Right lobe of liver (tissue), 4 donors: ENCODE results near the gene CACHD1.

Experiments used
- POLR2A ChIP-seq: fragments of 450-650 bp; IDR thresholded peaks from one replicate; pipeline ENCODE4 v1.6.1; 2017; ENCODE audit warnings: antibody characterized with exemption, mild to moderate bottlenecking
- TF ChIP-seq, protein P1 (sequence below), 4 donors: fragments of 200-600 bp in 3 of 4; fragments of 450-650 bp in 1 of 4; IDR thresholded peaks; one replicate each; pipeline versions ENCODE4 v1.5.1 to v1.8.0; 2016 to 2022; ENCODE audit warnings: antibody characterized with exemption in 4 of 4, mild to moderate bottlenecking in 2 of 4
- donor health status: DM: no; HTN: no; CAD: no.
- donor health status: DM: no; HTN: no; CAD: no.
- donor health status: DM: no; HTN: yes; CAD: no.

DNA sequence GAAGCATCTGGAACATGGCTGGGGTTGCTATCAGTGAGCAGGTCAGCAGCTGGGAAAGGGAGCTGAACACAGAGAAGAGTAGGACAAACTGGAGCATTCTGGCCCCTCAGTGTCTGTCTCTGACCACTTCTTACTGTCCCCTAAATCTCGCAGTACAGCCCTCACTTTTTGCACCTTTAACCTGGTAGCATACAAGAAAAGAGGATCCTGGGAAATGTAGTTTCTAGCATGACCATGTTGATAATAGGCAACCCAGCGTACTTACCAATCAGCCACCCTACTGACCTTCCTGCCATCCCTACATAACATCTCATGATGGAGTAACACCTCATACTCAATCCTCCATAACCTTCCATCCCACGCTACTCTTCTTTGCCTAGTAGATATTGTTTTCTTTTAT is 175.8 kb downstream of the CACHD1 start:
- TF ChIP-seq POLR2A, result no peak
- TF ChIP-seq, protein P1, sequence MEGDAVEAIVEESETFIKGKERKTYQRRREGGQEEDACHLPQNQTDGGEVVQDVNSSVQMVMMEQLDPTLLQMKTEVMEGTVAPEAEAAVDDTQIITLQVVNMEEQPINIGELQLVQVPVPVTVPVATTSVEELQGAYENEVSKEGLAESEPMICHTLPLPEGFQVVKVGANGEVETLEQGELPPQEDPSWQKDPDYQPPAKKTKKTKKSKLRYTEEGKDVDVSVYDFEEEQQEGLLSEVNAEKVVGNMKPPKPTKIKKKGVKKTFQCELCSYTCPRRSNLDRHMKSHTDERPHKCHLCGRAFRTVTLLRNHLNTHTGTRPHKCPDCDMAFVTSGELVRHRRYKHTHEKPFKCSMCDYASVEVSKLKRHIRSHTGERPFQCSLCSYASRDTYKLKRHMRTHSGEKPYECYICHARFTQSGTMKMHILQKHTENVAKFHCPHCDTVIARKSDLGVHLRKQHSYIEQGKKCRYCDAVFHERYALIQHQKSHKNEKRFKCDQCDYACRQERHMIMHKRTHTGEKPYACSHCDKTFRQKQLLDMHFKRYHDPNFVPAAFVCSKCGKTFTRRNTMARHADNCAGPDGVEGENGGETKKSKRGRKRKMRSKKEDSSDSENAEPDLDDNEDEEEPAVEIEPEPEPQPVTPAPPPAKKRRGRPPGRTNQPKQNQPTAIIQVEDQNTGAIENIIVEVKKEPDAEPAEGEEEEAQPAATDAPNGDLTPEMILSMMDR (IDR thresholded peaks at IDR 0.05), result no peak
